ENCODE data around the gene JARID2. TPM values are rescaled to one million over a fixed set of nuclear protein-coding genes. Genes with fewer than 3 reads are reported as not detected.
A peak's percentile ranks its signal among the peaks of the same experiment; 100 is the strongest.

The JARID2 gene
- total and polyA plus RNA-seq, 2 of the 8 experiments (the other 6 are each of a cell fraction or from before 2014, with no cell fraction given), result 60.1 to 239 TPM

DNA sequence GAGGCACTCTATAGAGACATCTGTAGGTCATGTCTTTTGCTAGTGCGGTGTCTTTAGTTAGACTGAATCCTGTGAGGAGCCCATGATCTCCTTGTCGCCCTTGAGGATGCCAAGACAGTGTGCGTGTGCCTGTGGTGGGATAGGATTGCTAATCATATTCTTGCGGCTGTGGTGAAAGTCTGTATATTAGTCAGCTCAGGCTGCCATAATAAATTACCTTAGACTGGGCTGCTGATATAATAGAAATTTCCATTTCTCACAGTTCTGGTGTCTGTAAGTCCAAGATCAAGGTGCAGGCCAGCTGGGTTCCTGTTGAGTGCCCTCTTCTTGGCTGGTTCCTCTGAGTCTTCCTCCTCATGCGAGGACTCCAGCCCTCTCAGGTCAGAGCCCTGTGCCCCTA lies 141.2 kb downstream of the JARID2 start:
- H2BK5ac ChIP-seq (ENCODE audit: low read depth, low read length), result no peak overlapping the region
- ChIA-PET POLR2A (ENCODE audit: partially characterized antibody) (no interaction called here), CTCF (ENCODE audit: partially characterized antibody) (interaction anchor here (0.9 to 1.3 kb wide), 2 partner anchors 58 to 133 kb away, joined by 3 read pairs; no protein-coding TSS in a partner anchor)
- no peak overlapping the region for H3K4me2 ChIP-seq (ENCODE audit: insufficient read depth in 1 of 2, low read depth in 2 of 2, low read length in 2 of 2)
- H3K14ac ChIP-seq (ENCODE audit: insufficient read length), result no peak overlapping the region
- H3K27ac ChIP-seq (ENCODE audit: low read depth, low read length), result no peak overlapping the region
- peaks cover 13 to 59% (median 41%) of the 10 kb centered on the region in 4 experiments for H3K4me1 ChIP-seq (replicated peaks in 1 of 4; ENCODE audit: control insufficient read depth in 3 of 4, insufficient read depth in 4 of 4, low read length in 3 of 4)
- peaks cover 13% of the 10 kb centered on the region for H3K79me1 ChIP-seq (ENCODE audit: low read depth, low read length)
- no peaks in the 10 kb centered on the region for H3K23me2 ChIP-seq (ENCODE audit: low read depth, low read length)
- FAIRE-seq (no peak), DNase-seq (ENCODE audit: low read depth in 1 of 2, low spot score in 2 of 2) (no peak)
- H2BK120ac ChIP-seq (replicated peaks; ENCODE audit: low read depth, low read length), result no peak overlapping the region
- H3K9ac ChIP-seq (replicated peaks in 1 of 4; ENCODE audit: extremely low read depth in 1 of 4, low read depth in 3 of 4, low read length in 3 of 4), result no peak overlapping the region
- H4K20me1 ChIP-seq (replicated peaks in 1 of 2; ENCODE audit: control insufficient read depth in 1 of 2, insufficient read depth in 2 of 2, low read length in 2 of 2), result peaks cover 64 to 70% of the 10 kb centered on the region in 2 experiments
- H4K8ac ChIP-seq (ENCODE audit: extremely low read depth, insufficient read depth, low read length), result no peak overlapping the region
- no peak overlapping the region for H2BK15ac ChIP-seq (ENCODE audit: low read length)
- no peak overlapping the region for H3K23ac ChIP-seq (ENCODE audit: insufficient read length)
- no peaks in the 10 kb centered on the region for H3K27me3 ChIP-seq (replicated peaks in 1 of 4; ENCODE audit: control insufficient read depth in 3 of 4, extremely low read depth in 1 of 4, insufficient read depth in 3 of 4, low read length in 3 of 4)
- no peak overlapping the region for H4K91ac ChIP-seq (replicated peaks; ENCODE audit: insufficient read length, low read length)
- H3K4me3 ChIP-seq (ENCODE audit: extremely low read depth in 1 of 4, insufficient read depth in 2 of 4, low read depth in 3 of 4, low read length in 4 of 4), result no peak overlapping the region
- H3K36me3 ChIP-seq (ENCODE audit: control insufficient read depth in 2 of 4, insufficient read depth in 4 of 4, low read length in 3 of 4), result no peaks in the 10 kb centered on the region
- H3K79me2 ChIP-seq (ENCODE audit: control insufficient read depth in 1 of 2, insufficient read depth in 2 of 2, low read length in 2 of 2), result peaks cover 95 to 100% of the 10 kb centered on the region in 2 experiments
- no peak overlapping the region for H2BK20ac ChIP-seq (ENCODE audit: low read length)
- TF ChIP-seq POLR2AphosphoS5 (IDR thresholded peaks at IDR 0.05; ENCODE audit: low read depth, low read length) (0 out of 2 replicates have a peak, but pooled peaks have one; percentile 9), CBX5 (IDR thresholded peaks at IDR 0.05; ENCODE audit: low read depth, low read length) (no peak), CREB1 (IDR thresholded peaks at IDR 0.05) (no peak)
- no peak overlapping the region for H3K18ac ChIP-seq (ENCODE audit: extremely low read depth, low read length)
- no peak overlapping the region for H3K4ac ChIP-seq (replicated peaks; ENCODE audit: insufficient read length, low read depth, low read length)
- H3K9me3 ChIP-seq (ENCODE audit: insufficient read depth in 2 of 2, low read depth in 1 of 2, low read length in 1 of 2), result no peaks in the 10 kb centered on the region
- no peak overlapping the region for H2AK5ac ChIP-seq (ENCODE audit: low read depth, low read length)
- no peak overlapping the region for H2BK12ac ChIP-seq (ENCODE audit: low read depth, low read length)
- H4K5ac ChIP-seq (ENCODE audit: insufficient read length, low read depth, low read length), result no peak overlapping the region
- 92% methylated on average over 5 of the region's 5 CpGs; no CpG with 5 or more reads in 1 of the 2 experiments for WGBS, 2 experiments (ENCODE audit: extremely low coverage in 1 of 2, insufficient coverage in 1 of 2, insufficient read length in 1 of 2, insufficient replicate concordance in 2 of 2, low coverage in 1 of 2, low lambda C conversion rate in 2 of 2, missing lambda C conversion rate in 1 of 2)
- no peak overlapping the region for H3K56ac ChIP-seq (replicated peaks; ENCODE audit: insufficient read length, low read depth, low read length)
- H2AFZ ChIP-seq (ENCODE audit: low read length), result no peak overlapping the region
